Body of pancreas (tissue), 4 donors: ENCODE data around the gene MAPK10. TPM values are rescaled to one million over a fixed set of nuclear protein-coding genes. Genes with fewer than 3 reads are reported as not detected.

Experiments used
- ATAC-seq: fragments of 150-250 bp; one replicate; pipeline ENCODE4 v1.9.1; 2016
- DNase-seq, 4 donors: peaks; one replicate each; pipeline ENCODE4 v3.0.0-alpha.2; 2019
- H3K27ac ChIP-seq, 4 donors: fragments of 200-600 bp; sonication (generic); 1 replicate in 3 of 4; 2 replicates in 1 of 4; pipeline versions ENCODE4 v1.5.1 to v1.6.1; 2016 to 2019; ENCODE audit warnings: mild to moderate bottlenecking in 1 of 4, mixed read lengths in 1 of 4, moderate library complexity in 1 of 4
- H3K27me3 ChIP-seq, 2 donors: fragments of 200-600 bp; sonication (generic); one replicate each; pipeline ENCODE4 v1.6.0; 2016; ENCODE audit warnings: mild to moderate bottlenecking in 1 of 2
- H3K36me3 ChIP-seq, 2 donors: fragments of 200-600 bp; sonication (generic); replicated peaks in 1 of 2; 2 replicates each; pipeline ENCODE4 v1.5.1; 2016; ENCODE audit warnings: low read depth in 2 of 2; ENCODE audit not compliant: insufficient read depth in 1 of 2
- H3K4me1 ChIP-seq: fragments of 200-600 bp; sonication (generic); one replicate; pipeline ENCODE4 v1.6.0; 2016
- H3K4me3 ChIP-seq, 2 donors: fragments of 200-600 bp; sonication (generic); 1 replicate in 1 of 2; 2 replicates in 1 of 2; pipeline ENCODE4 v1.5.1; 2016 to 2019
- H3K9me3 ChIP-seq, 3 donors: fragments of 200-600 bp; sonication (generic); 1 replicate in 2 of 3; 2 replicates in 1 of 3; pipeline ENCODE4 v1.5.1; 2016
- CTCF ChIP-seq, 7 experiments: fragments of 450-650 bp in 4 of 7; fragments of 200-600 bp in 3 of 7; sonication (generic) in 3 of 7; IDR thresholded peaks; one replicate each; pipeline ENCODE4 v1.5.1; 2016 to 2019; ENCODE audit warnings: antibody characterized with exemption in 7 of 7
- POLR2A ChIP-seq, 3 donors: fragments of 450-650 bp; IDR thresholded peaks; one replicate each; pipeline ENCODE4 v1.6.1; 2016; ENCODE audit warnings: antibody characterized with exemption in 3 of 3, mild to moderate bottlenecking in 2 of 3
- WGBS, 2 donors: methylation state at CpG; one replicate each; pipeline ENCODE4 v1.1.5; 2017; 5-methylcytosine and 5-hydroxymethylcytosine counted together
- intact Hi-C: fragments of 100-400 bp; cut with DNase I; formaldehyde crosslinking; loops from one replicate; pipeline ENCODE4 v1.15.1; 2023
- total RNA-seq, 2 donors: library from RNA; depleted of rRNA; stranded (reverse); fragments of >200 nt; gene quantifications; one replicate each; pipeline ENCODE4 v1.1.0, GENCODE V29; 2016

The MAPK10 gene
- total RNA-seq, 2 donors from 2014 or later: 9.9 to 24.1 TPM

- intact Hi-C loops: no loop called here
Measured at GRCh38 chr4:86326400-86326799, 33.5 kb downstream of the MAPK10 start.

GRCh38 chr4:86319390-86319789 lies 40.5 kb downstream of the MAPK10 start:
- no peaks in the 10 kb centered on the region for H3K9me3 ChIP-seq
- no peak for ATAC-seq
- no peak overlapping the region for H3K4me3 ChIP-seq
- intact Hi-C loops: no loop called here
- no peaks in the 10 kb centered on the region for H3K4me1 ChIP-seq
- TF ChIP-seq POLR2A (IDR thresholded peaks at IDR 0.05) (no peak), CTCF (IDR thresholded peaks at IDR 0.05) (no peak)
- no peaks in the 10 kb centered on the region for H3K36me3 ChIP-seq
- no peaks in the 10 kb centered on the region for H3K27me3 ChIP-seq
- no peak for DNase-seq
- no peak overlapping the region for H3K27ac ChIP-seq

More at GRCh38 chr4:86326400-86326799, 33.5 kb downstream of the MAPK10 start:
- H3K27ac ChIP-seq: no peak overlapping the region
- no peaks in the 10 kb centered on the region for H3K9me3 ChIP-seq
- no peak overlapping the region for H3K4me3 ChIP-seq
- H3K36me3 ChIP-seq: no peaks in the 10 kb centered on the region
- ATAC-seq (no peak), DNase-seq (no peak)
- TF ChIP-seq CTCF (IDR thresholded peaks at IDR 0.05) (no peak), POLR2A (IDR thresholded peaks at IDR 0.05) (no peak)
- no peaks in the 10 kb centered on the region for H3K27me3 ChIP-seq
- H3K4me1 ChIP-seq: no peaks in the 10 kb centered on the region

GRCh38 chr4:86315579-86315978 lies 44.3 kb downstream of the MAPK10 start:
- no peaks in the 10 kb centered on the region for H3K4me1 ChIP-seq
- no peak overlapping the region for H3K27ac ChIP-seq
- H3K27me3 ChIP-seq: no peaks in the 10 kb centered on the region
- no peaks in the 10 kb centered on the region for H3K36me3 ChIP-seq
- H3K9me3 ChIP-seq: no peaks in the 10 kb centered on the region
- DNase-seq: no peak
- TF ChIP-seq POLR2A (IDR thresholded peaks at IDR 0.05) (no peak), CTCF (IDR thresholded peaks at IDR 0.05) (no peak)
- intact Hi-C loops: no loop called here
- H3K4me3 ChIP-seq: no peak overlapping the region
- no peak for ATAC-seq

- TF ChIP-seq POLR2A (IDR thresholded peaks at IDR 0.05) (no peak), CTCF (IDR thresholded peaks at IDR 0.05) (no peak)
- Histone ChIP-seq H3K36me3 (no peaks in the 10 kb centered on the region), H3K27ac (no peak overlapping the region), H3K4me3 (no peak overlapping the region), H3K4me1 (no peaks in the 10 kb centered on the region), H3K9me3 (no peaks in the 10 kb centered on the region), H3K27me3 (no peaks in the 10 kb centered on the region)
- 29 to 44% methylated on average over 1 of the region's 1 CpG for WGBS, 2 donors
- ATAC-seq (no peak), DNase-seq (no peak)
- intact Hi-C loops: no loop called here
Measured at GRCh38 chr4:86313656-86314055, 46.2 kb downstream of the MAPK10 start.

GRCh38 chr4:86307432-86307831 lies 52.4 kb downstream of the MAPK10 start:
- no peak overlapping the region for H3K27ac ChIP-seq
- TF ChIP-seq POLR2A (IDR thresholded peaks at IDR 0.05) (no peak), CTCF (IDR thresholded peaks at IDR 0.05) (no peak)
- H3K4me1 ChIP-seq: no peaks in the 10 kb centered on the region
- no peaks in the 10 kb centered on the region for H3K9me3 ChIP-seq
- DNase-seq: no peak
- ATAC-seq: no peak
- H3K4me3 ChIP-seq: no peak overlapping the region
- no peaks in the 10 kb centered on the region for H3K36me3 ChIP-seq
- no peaks in the 10 kb centered on the region for H3K27me3 ChIP-seq
- intact Hi-C loops: no loop called here
